ENCODE data around the gene PTK6. TPM values are rescaled to one million over a fixed set of nuclear protein-coding genes. Genes with fewer than 3 reads are reported as not detected.
"Not testable (repeated sequence)": the region's sequence is repeated elsewhere in the genome, so short reads cannot be mapped to it uniquely, and the experiment has no call there.

Gene PTK6
- total and polyA plus RNA-seq, 3 donors from 2014 or later: 0.26 to 0.37 TPM; not detected in 1

DNA sequence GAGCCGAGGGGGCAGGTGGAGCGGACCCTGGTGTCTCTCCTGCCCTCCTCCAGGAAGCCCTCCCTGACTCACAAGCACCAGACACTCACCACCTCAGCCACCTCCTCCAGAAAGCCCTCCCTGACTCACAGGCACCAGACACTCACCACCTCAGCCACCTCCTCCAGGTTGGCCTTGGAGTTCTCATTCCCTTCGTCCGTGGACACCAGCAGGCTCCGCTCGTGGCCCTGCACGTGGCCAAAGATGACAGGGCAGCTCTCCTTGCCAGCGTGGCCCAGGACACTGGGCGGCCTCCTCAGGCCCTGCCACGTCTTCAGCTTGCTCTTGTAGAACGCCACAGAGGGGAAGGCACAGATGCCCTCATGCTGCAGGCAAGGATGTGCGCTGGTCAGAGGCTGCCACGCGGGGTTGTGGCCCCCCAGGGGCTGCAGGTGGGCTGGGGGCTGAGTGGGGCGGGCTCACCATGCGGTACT lies 23.2 kb upstream of the PTK6 start:
- Histone ChIP-seq H3K27ac (no peak overlapping the region), H3K27me3 (no peaks in the 10 kb centered on the region), H3K36me3 (ENCODE audit: low read depth, missing control alignments) (no peaks in the 10 kb centered on the region), H3K9me3 (no peaks in the 10 kb centered on the region), H3K4me1 (no peaks in the 10 kb centered on the region), H3K4me3 (no peak overlapping the region)
- WGBS, 2 donors: 94 to 98% methylated on average over 9 to 16 of the region's 16 CpGs
- intact Hi-C loops (cut with DNase I; ENCODE audit: low total_unique reads): no loop called here
- TF ChIP-seq, protein P1, sequence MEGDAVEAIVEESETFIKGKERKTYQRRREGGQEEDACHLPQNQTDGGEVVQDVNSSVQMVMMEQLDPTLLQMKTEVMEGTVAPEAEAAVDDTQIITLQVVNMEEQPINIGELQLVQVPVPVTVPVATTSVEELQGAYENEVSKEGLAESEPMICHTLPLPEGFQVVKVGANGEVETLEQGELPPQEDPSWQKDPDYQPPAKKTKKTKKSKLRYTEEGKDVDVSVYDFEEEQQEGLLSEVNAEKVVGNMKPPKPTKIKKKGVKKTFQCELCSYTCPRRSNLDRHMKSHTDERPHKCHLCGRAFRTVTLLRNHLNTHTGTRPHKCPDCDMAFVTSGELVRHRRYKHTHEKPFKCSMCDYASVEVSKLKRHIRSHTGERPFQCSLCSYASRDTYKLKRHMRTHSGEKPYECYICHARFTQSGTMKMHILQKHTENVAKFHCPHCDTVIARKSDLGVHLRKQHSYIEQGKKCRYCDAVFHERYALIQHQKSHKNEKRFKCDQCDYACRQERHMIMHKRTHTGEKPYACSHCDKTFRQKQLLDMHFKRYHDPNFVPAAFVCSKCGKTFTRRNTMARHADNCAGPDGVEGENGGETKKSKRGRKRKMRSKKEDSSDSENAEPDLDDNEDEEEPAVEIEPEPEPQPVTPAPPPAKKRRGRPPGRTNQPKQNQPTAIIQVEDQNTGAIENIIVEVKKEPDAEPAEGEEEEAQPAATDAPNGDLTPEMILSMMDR (IDR thresholded peaks at IDR 0.05): no peak
- no peak for TF ChIP-seq POLR2A (IDR thresholded peaks at IDR 0.05)
- DNase-seq: no peak

DNA sequence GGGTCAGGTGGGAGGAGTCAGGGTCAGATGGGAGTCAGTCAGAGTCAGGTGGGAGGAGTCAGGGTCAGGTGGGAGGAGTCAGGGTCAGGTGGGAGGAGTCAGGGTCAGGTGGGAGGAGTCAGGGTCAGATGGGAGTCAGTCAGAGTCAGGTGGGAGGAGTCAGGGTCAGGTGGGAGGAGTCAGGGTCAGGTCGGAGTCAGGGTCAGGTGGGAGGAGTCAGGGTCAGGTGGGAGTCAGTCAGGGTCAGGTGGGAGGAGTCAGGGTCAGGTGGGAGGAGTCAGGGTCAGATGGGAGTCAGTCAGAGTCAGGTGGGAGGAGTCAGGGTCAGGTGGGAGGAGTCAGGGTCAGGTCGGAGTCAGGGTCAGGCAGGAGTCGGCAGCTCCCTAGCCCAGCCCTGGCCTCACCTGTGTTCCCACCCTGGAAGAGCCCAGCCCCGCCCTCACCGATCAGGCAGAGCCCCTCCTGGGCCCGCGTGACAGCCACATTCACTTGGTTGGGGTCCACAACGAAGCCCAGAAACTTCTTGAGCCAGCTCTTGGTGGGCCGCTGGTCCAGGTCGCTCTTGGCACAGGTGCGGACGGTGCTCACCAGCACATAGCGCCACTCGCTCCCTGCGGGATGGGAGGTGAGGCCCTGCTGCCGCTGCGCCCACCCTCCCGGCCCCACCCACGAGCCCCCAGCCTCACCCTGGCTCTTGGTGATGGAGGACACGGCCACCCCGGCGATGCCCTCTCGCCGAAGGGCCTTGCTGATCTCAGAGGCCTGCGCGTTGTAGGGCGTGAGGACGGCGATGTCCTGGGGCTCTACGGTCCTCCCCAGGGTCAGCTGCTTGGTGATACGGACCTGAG lies 22.5 kb upstream of the PTK6 start:
- H3K4me3 ChIP-seq; intact Hi-C loops (cut with DNase I; ENCODE audit: low total_unique reads); H3K9me3 ChIP-seq; H3K27ac ChIP-seq; H3K27me3 ChIP-seq; DNase-seq; H3K36me3 ChIP-seq (ENCODE audit: low read depth, missing control alignments); H3K4me1 ChIP-seq: not testable (repeated sequence)
- WGBS, 2 donors: 80 to 95% methylated on average over 5 to 31 of the region's 31 CpGs

DNA sequence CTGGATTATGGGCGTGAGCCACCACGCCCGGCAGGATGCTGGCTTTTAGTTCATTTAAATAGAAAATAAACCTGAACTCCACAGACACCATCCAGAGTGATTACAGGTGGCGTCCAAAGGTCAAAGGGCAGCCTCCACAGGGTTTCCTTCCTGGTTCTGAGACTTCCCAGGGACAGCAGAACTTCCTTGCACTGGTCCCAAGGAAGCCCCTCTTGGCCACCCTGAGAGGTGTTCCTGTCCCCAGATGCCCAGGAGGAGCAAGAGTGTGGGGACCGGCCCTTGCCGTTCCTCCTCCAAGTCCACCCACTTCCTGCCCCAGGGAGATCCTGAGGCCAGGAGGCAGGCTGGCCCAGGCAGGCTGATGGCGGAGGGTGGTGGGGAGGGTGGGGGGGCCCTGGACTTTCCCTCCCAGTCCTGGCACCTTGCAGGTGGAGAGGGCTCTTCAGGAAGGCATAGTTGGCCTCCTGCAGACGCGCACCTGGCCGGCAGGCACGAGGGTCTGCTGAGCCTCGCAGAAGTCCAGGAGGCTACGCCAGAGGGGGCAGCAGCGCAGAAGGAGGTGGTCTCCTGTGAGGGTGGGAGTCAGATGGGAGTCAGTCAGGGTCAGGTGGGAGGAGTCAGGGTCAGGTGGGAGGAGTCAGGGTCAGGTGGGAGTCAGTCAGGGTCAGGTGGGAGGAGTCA lies 21.8 kb upstream of the PTK6 start:
- WGBS, 2 donors: 94 to 97% methylated on average over 8 to 14 of the region's 14 CpGs
- TF ChIP-seq, protein P1 (IDR thresholded peaks at IDR 0.05): no peak
- TF ChIP-seq POLR2A (IDR thresholded peaks at IDR 0.05): no peak
- intact Hi-C loops (cut with DNase I; ENCODE audit: low total_unique reads): no loop called here
- H3K27me3 ChIP-seq: no peaks in the 10 kb centered on the region
- no peak overlapping the region for H3K27ac ChIP-seq
- no peak overlapping the region for H3K4me3 ChIP-seq
- no peaks in the 10 kb centered on the region for H3K9me3 ChIP-seq
- peaks cover 2% of the 10 kb centered on the region for H3K4me1 ChIP-seq
- H3K36me3 ChIP-seq (ENCODE audit: low read depth, missing control alignments): no peaks in the 10 kb centered on the region
- DNase-seq: no peak

DNA sequence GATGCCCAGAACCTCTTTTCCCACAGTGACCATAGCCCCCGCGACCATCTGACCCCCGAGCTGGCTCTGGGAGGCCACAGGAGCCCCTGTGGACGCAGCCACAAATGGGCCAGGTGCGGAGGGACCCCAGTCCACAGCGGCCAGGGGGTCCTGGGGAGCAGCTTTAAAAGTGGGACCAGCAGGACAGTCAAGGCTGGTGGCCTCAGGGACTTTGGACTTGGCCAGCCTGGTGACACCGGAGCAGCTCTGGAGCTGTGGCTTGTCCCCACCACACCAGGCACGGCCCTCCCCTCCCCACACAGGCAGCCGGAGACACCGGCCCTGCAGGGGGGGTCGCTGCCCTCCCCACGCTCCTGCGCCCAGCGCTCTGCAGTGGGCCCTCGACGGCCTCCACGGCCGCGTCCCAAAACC lies 20.3 kb upstream of the PTK6 start:
- H3K9me3 ChIP-seq: no peaks in the 10 kb centered on the region
- no peak overlapping the region for H3K4me3 ChIP-seq
- H3K27ac ChIP-seq: no peak overlapping the region
- H3K27me3 ChIP-seq: no peaks in the 10 kb centered on the region
- TF ChIP-seq, protein P1 (IDR thresholded peaks at IDR 0.05): no peak
- TF ChIP-seq POLR2A (IDR thresholded peaks at IDR 0.05): no peak
- no peak for DNase-seq
- no peaks in the 10 kb centered on the region for H3K36me3 ChIP-seq (ENCODE audit: low read depth, missing control alignments)
- intact Hi-C loops (cut with DNase I; ENCODE audit: low total_unique reads): no loop called here
- H3K4me1 ChIP-seq: peaks cover 6% of the 10 kb centered on the region
- WGBS, 2 donors: 89 to 95% methylated on average over 17 to 19 of the region's 19 CpGs

DNA sequence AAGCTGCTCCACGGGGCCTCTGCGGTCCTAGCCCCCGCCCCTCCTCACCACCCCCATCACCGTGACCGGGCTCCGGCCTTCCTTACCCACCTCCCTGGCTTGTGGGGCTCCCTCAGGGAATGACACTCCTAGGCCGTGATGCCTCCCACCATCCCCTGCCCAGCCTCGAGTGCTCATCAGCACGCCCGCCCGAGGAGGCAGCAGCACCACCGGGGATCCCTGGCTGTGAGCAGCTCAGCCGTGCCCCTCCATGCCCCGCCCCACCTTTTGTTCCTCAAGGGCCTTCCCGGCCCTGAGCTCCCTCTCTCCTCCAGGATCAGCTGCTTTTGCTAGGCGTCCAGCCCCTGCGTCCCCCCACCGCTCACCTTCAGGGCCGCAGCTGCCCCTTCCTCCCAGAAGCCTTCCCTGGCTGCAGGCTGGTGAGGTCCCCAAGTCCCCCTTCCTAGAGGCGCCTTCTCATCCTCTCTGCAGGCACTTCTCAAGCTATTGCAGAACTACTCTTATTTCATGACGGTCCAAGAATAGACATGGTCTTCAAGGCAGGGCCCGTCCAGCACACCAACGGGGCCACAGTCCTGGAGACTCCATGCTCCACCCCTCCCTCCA lies 19.8 kb upstream of the PTK6 start:
- WGBS, 2 donors: 73 to 80% methylated on average over 23 of the region's 23 CpGs
- TF ChIP-seq, protein P1 (IDR thresholded peaks at IDR 0.05): no peak
- TF ChIP-seq POLR2A (IDR thresholded peaks at IDR 0.05): no peak
- Histone ChIP-seq H3K4me1 (peaks cover 6% of the 10 kb centered on the region), H3K27ac (no peak overlapping the region), H3K27me3 (no peaks in the 10 kb centered on the region), H3K36me3 (ENCODE audit: low read depth, missing control alignments) (no peaks in the 10 kb centered on the region), H3K4me3 (no peak overlapping the region), H3K9me3 (no peaks in the 10 kb centered on the region)
- intact Hi-C loops (cut with DNase I; ENCODE audit: low total_unique reads): no loop called here
- no peak for DNase-seq

Measured in testis (tissue), 3 donors.